ENCODE measurements around the gene SNRK.
A peak's percentile ranks its signal among the peaks of the same experiment; 100 is the strongest.
"Not testable (repeated sequence)": the region's sequence is repeated elsewhere in the genome, so short reads cannot be mapped to it uniquely, and the experiment has no call there.

The SNRK gene

DNA sequence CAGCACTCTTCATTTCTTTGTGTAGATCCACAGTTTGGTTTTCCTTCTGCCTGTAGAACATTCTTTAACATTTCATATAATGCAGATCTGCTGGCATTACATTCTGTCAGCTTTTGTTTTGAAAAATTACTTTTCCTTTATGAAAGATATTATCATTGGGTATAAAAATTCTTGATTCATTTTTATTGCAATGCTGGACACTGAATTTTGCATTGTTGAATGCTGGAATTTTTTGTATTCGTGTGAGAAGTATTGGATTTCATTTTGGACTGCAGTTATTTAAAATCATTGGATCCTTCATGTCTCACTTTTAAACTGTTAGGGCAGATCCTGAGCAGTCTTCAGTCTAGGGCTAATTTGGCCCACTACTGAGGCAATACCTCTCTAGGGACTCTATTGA lies 67.1 kb downstream of the SNRK start:
- Histone ChIP-seq H3K27ac (ENCODE audit: low read length, poor library complexity, severe bottlenecking) (no peak overlapping the region), H2BK12ac (ENCODE audit: low read length in 2 of 2) (no peak overlapping the region), H3K23ac (ENCODE audit: low read length in 2 of 2) (no peak overlapping the region), H3K4me1 (ENCODE audit: control insufficient read depth, insufficient read depth, low read depth, low read length) (no peaks in the 10 kb centered on the region), H2BK5ac (ENCODE audit: low read depth, low read length, poor library complexity, severe bottlenecking) (no peak overlapping the region), H3K27me3 (ENCODE audit: control insufficient read depth in 1 of 2, insufficient read depth in 1 of 2, low read length in 2 of 2) (no peaks in the 10 kb centered on the region), H2AK5ac (ENCODE audit: low read length, severe bottlenecking) (no peak overlapping the region), H3K9ac (ENCODE audit: low read length) (no peak overlapping the region), H3K4me2 (ENCODE audit: low read length, poor library complexity, severe bottlenecking) (no peak overlapping the region), H2AFZ (ENCODE audit: low read depth, low read length) (no peak overlapping the region), H3K36me3 (ENCODE audit: control insufficient read depth in 1 of 2, insufficient read depth in 2 of 2, low read depth in 1 of 2, low read length in 2 of 2) (peaks cover 10 to 32% of the 10 kb centered on the region in 2 experiments), H3K4ac (ENCODE audit: low read depth in 1 of 2, low read length in 2 of 2) (no peak overlapping the region), H4K8ac (ENCODE audit: low read length) (no peak overlapping the region), H3K79me1 (replicated peaks; ENCODE audit: low read length, poor library complexity, severe bottlenecking) (peaks cover 2% of the 10 kb centered on the region), H2BK15ac (ENCODE audit: low read depth, poor library complexity, severe bottlenecking) (no peak overlapping the region), H3K18ac (ENCODE audit: low read depth in 1 of 2, low read length in 2 of 2) (no peak overlapping the region), H3K9me3 (ENCODE audit: control insufficient read depth, low read length) (peaks cover 50% of the 10 kb centered on the region), H3K4me3 (ENCODE audit: insufficient read depth in 1 of 2, low read depth in 1 of 2, low read length in 2 of 2) (no peak overlapping the region), H2BK120ac (ENCODE audit: low read depth, low read length) (no peak overlapping the region), H3K14ac (ENCODE audit: low read length in 2 of 2) (no peak overlapping the region), H4K91ac (ENCODE audit: low read length) (no peak overlapping the region)
- 100% methylated on average over 1 of the region's 1 CpG for WGBS
- no peak for DNase-seq

DNA sequence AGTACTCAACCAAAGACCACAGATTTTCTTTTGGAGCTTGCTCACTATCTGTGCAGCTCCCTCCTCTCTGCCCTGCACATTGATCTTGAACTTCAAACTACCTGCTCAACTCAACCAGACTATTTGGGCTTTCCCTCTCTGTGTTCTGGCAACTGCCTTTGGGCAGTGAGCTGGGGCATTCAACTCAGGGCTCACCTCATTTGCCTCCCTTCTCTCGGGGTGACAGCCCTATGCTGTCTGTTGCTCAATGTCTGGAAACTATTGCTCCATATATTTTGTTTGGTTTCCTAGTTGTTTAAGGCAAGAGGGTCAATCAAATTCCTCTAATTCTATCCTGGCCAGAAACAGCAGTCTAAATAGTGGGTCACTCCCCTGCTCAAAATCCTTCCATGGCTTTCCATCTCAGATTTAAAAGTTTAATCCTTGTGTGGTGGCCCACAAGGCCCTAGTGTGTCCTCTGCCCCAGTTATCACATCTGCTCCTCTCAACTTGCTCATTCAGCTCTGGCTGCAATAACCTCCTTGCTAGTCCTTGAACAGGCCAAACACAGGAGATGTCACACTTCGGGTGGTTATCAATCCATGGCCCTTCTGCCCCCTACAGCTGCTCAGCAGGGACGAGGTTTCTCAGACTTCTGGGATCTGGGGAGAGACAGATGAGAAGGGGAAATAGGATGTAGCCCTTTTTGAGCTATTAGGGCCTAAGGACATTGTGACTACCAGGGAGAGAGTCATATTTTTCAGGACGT lies 67.8 kb downstream of the SNRK start:
- Histone ChIP-seq H3K18ac (ENCODE audit: low read depth in 1 of 2, low read length in 2 of 2) (no peak overlapping the region), H3K9me3 (ENCODE audit: control insufficient read depth, low read length) (peaks cover 50% of the 10 kb centered on the region), H2BK15ac (ENCODE audit: low read depth, poor library complexity, severe bottlenecking) (no peak overlapping the region), H2BK12ac (ENCODE audit: low read length in 2 of 2) (no peak overlapping the region), H3K4me2 (ENCODE audit: low read length, poor library complexity, severe bottlenecking) (no peak overlapping the region), H3K23ac (ENCODE audit: low read length in 2 of 2) (no peak overlapping the region), H2BK5ac (ENCODE audit: low read depth, low read length, poor library complexity, severe bottlenecking) (no peak overlapping the region), H4K91ac (ENCODE audit: low read length) (no peak overlapping the region), H2AFZ (ENCODE audit: low read depth, low read length) (no peak overlapping the region), H2AK5ac (ENCODE audit: low read length, severe bottlenecking) (no peak overlapping the region), H3K9ac (ENCODE audit: low read length) (no peak overlapping the region), H3K79me1 (replicated peaks; ENCODE audit: low read length, poor library complexity, severe bottlenecking) (peaks cover 2% of the 10 kb centered on the region), H3K27me3 (ENCODE audit: control insufficient read depth in 1 of 2, insufficient read depth in 1 of 2, low read length in 2 of 2) (no peaks in the 10 kb centered on the region), H3K4ac (ENCODE audit: low read depth in 1 of 2, low read length in 2 of 2) (no peak overlapping the region), H4K8ac (ENCODE audit: low read length) (no peak overlapping the region), H3K36me3 (ENCODE audit: control insufficient read depth in 1 of 2, insufficient read depth in 2 of 2, low read depth in 1 of 2, low read length in 2 of 2) (peaks cover 5 to 25% of the 10 kb centered on the region in 2 experiments), H3K27ac (ENCODE audit: low read length, poor library complexity, severe bottlenecking) (no peak overlapping the region), H3K14ac (ENCODE audit: low read length in 2 of 2) (no peak overlapping the region), H3K4me1 (ENCODE audit: control insufficient read depth, insufficient read depth, low read depth, low read length) (no peaks in the 10 kb centered on the region), H2BK120ac (ENCODE audit: low read depth, low read length) (no peak overlapping the region), H3K4me3 (ENCODE audit: insufficient read depth in 1 of 2, low read depth in 1 of 2, low read length in 2 of 2) (peak overlapping the region in 1 of 2 experiments; percentile 14)
- 77% methylated on average over 4 of the region's 4 CpGs for whole genome bisulfite sequencing
- no peak for DNase-seq

DNA sequence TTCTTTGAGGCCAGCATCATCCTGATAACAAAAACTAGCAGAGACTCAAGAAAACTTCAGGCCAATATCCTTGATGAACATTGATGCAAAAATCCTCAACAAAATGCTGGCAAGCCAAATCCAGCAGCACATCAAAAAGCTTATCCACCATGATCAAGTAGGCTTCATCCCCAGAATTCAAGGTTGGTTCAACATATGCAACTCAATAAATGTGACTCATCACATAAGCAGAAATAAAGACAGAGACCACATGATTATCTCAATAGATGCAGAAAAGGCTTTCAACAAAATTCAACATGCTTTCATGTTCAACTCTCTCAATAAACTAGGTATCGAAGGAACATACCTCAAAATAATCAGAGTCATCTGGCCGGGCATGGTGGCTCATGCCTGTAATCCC lies 69.7 kb downstream of the SNRK start:
- not testable (repeated sequence) for H3K4me3 ChIP-seq (ENCODE audit: insufficient read depth in 1 of 2, low read depth in 1 of 2, low read length in 2 of 2); H3K18ac ChIP-seq (ENCODE audit: low read depth in 1 of 2, low read length in 2 of 2)

DNA sequence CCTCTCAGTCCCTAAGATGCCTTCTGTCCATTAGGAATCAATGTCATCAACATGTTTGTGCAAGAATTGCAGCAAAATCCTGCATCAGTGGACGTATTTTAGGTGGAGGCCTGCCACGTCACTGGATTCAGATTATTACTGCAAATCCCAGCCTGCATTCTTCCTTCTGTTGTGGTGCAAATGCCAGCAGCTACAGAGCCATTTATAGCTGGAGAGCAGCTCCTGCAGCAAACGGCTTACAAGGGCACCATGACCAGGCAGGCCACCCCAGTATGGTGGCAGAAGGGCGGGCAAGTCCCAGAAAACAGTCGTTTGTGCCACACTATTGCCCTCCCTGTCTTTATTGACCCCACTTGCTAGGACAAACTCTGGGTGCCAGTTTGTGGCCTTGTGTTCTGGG lies 74.7 kb downstream of the SNRK start:
- H3K27me3 ChIP-seq (ENCODE audit: control insufficient read depth in 1 of 2, insufficient read depth in 1 of 2, low read length in 2 of 2), result no peaks in the 10 kb centered on the region
- 89% methylated on average over 4 of the region's 5 CpGs for WGBS
- no peak overlapping the region for H2AFZ ChIP-seq (ENCODE audit: low read depth, low read length)
- H4K91ac ChIP-seq (ENCODE audit: low read length), result no peak overlapping the region
- no peak overlapping the region for H3K4me2 ChIP-seq (ENCODE audit: low read length, poor library complexity, severe bottlenecking)
- H2BK5ac ChIP-seq (ENCODE audit: low read depth, low read length, poor library complexity, severe bottlenecking), result no peak overlapping the region
- no peak overlapping the region for H3K14ac ChIP-seq (ENCODE audit: low read length in 2 of 2)
- H3K4me3 ChIP-seq (ENCODE audit: insufficient read depth in 1 of 2, low read depth in 1 of 2, low read length in 2 of 2), result no peak overlapping the region
- H3K9me3 ChIP-seq (ENCODE audit: control insufficient read depth, low read length), result peaks cover 3% of the 10 kb centered on the region
- H3K4ac ChIP-seq (ENCODE audit: low read depth in 1 of 2, low read length in 2 of 2), result no peak overlapping the region
- no peak overlapping the region for H2BK120ac ChIP-seq (ENCODE audit: low read depth, low read length)
- no peak overlapping the region for H3K23ac ChIP-seq (ENCODE audit: low read length in 2 of 2)
- H3K4me1 ChIP-seq (ENCODE audit: control insufficient read depth, insufficient read depth, low read depth, low read length), result peaks cover 2% of the 10 kb centered on the region
- DNase-seq, result no peak
- H2BK12ac ChIP-seq (ENCODE audit: low read length in 2 of 2), result no peak overlapping the region
- no peak overlapping the region for H3K18ac ChIP-seq (ENCODE audit: low read depth in 1 of 2, low read length in 2 of 2)
- peaks cover 13 to 30% of the 10 kb centered on the region in 2 experiments for H3K36me3 ChIP-seq (ENCODE audit: control insufficient read depth in 1 of 2, insufficient read depth in 2 of 2, low read depth in 1 of 2, low read length in 2 of 2)
- no peak overlapping the region for H2AK5ac ChIP-seq (ENCODE audit: low read length, severe bottlenecking)
- H3K9ac ChIP-seq (ENCODE audit: low read length), result no peak overlapping the region
- H3K79me1 ChIP-seq (replicated peaks; ENCODE audit: low read length, poor library complexity, severe bottlenecking), result no peaks in the 10 kb centered on the region
- no peak overlapping the region for H4K8ac ChIP-seq (ENCODE audit: low read length)
- H3K27ac ChIP-seq (ENCODE audit: low read length, poor library complexity, severe bottlenecking), result no peak overlapping the region
- H2BK15ac ChIP-seq (ENCODE audit: low read depth, poor library complexity, severe bottlenecking), result no peak overlapping the region

More for the DNA sequence above, 69.7 kb downstream of the SNRK start:
- not testable (repeated sequence) for H2BK15ac ChIP-seq (ENCODE audit: low read depth, poor library complexity, severe bottlenecking); H3K23ac ChIP-seq (ENCODE audit: low read length in 2 of 2); H2AK5ac ChIP-seq (ENCODE audit: low read length, severe bottlenecking); H3K79me1 ChIP-seq (replicated peaks; ENCODE audit: low read length, poor library complexity, severe bottlenecking); H4K8ac ChIP-seq (ENCODE audit: low read length); H3K9ac ChIP-seq (ENCODE audit: low read length); H3K4me2 ChIP-seq (ENCODE audit: low read length, poor library complexity, severe bottlenecking); H3K27ac ChIP-seq (ENCODE audit: low read length, poor library complexity, severe bottlenecking); H4K91ac ChIP-seq (ENCODE audit: low read length); DNase-seq; H2BK5ac ChIP-seq (ENCODE audit: low read depth, low read length, poor library complexity, severe bottlenecking); H2BK120ac ChIP-seq (ENCODE audit: low read depth, low read length); H3K27me3 ChIP-seq (ENCODE audit: control insufficient read depth in 1 of 2, insufficient read depth in 1 of 2, low read length in 2 of 2); H3K36me3 ChIP-seq (ENCODE audit: control insufficient read depth in 1 of 2, insufficient read depth in 2 of 2, low read depth in 1 of 2, low read length in 2 of 2); H3K14ac ChIP-seq (ENCODE audit: low read length in 2 of 2); H3K4ac ChIP-seq (ENCODE audit: low read depth in 1 of 2, low read length in 2 of 2); H2BK12ac ChIP-seq (ENCODE audit: low read length in 2 of 2); H3K4me1 ChIP-seq (ENCODE audit: control insufficient read depth, insufficient read depth, low read depth, low read length); H2AFZ ChIP-seq (ENCODE audit: low read depth, low read length)
- peaks cover 47% of the 10 kb centered on the region for H3K9me3 ChIP-seq (ENCODE audit: control insufficient read depth, low read length)
- WGBS, result 99% methylated on average over 2 of the region's 2 CpGs

Measured in mesenchymal stem cell (in vitro differentiated cells and primary cell).